Activated CD8-positive, alpha-beta T cell treated with anti-CD3 and anti-CD28 coated beads for 36 hours (primary cell): ENCODE results near the gene FILIP1L. TPM values are rescaled to one million over a fixed set of nuclear protein-coding genes. Genes with fewer than 3 reads are reported as not detected.

Experiments
- ATAC-seq: fragments of 200-7000 bp; cut with Tn5 transposase; one replicate; pipeline ENCODE4 v1.10.0; 2021; ENCODE audit warnings: mild to moderate bottlenecking, moderate library complexity
- CTCF ChIA-PET: fragments of 350-600 bp; sonication (Branson Sonifier 250); formaldehyde crosslinking; loops from one replicate; lab custom pipeline; 2021; ENCODE audit warnings: antibody characterized with exemption; lab: Charles Lee
- POLR2A ChIA-PET: fragments of 350-600 bp; sonication (Branson Sonifier 250); formaldehyde crosslinking; loops from one replicate; lab custom pipeline; 2021; ENCODE audit warnings: antibody characterized with exemption; lab: Charles Lee
- DNase-seq: peaks from one replicate; pipeline ENCODE4 v3.0.0-alpha.2; 2020
- H3K27ac Mint-ChIP-seq: one replicate; pipeline ENCODE4 v1.8.0; 2021; ENCODE audit warnings: mild to moderate bottlenecking, mixed read lengths
- H3K27me3 Mint-ChIP-seq: one replicate; pipeline ENCODE4 v1.8.0; 2021; ENCODE audit warnings: mixed read lengths
- H3K36me3 Mint-ChIP-seq: one replicate; pipeline ENCODE4 v1.8.0; 2021; ENCODE audit warnings: low read depth, mixed read lengths
- H3K4me1 Mint-ChIP-seq: one replicate; pipeline ENCODE4 v1.8.0; 2021; ENCODE audit warnings: low read depth, mixed read lengths
- H3K4me3 Mint-ChIP-seq: one replicate; pipeline ENCODE4 v1.8.0; 2021; ENCODE audit warnings: mild to moderate bottlenecking, moderate library complexity, mixed read lengths
- H3K9me3 Mint-ChIP-seq: one replicate; pipeline ENCODE4 v1.8.0; 2021; ENCODE audit warnings: mixed read lengths
- intact Hi-C: fragments of 100-400 bp; cut with micrococcal nuclease; formaldehyde crosslinking; loops from one replicate; pipeline ENCODE4 v1.10.0; 2022
- total RNA-seq, 2 experiments: library from RNA; stranded (reverse); gene quantifications; one replicate each; pipeline ENCODE4 v1.2.3, GENCODE V29; 2021
- TF ChIP-seq, protein P1 (sequence below): fragments of 200-600 bp; IDR thresholded peaks from one replicate; pipeline ENCODE4 v1.8.0; 2022; ENCODE audit warnings: antibody characterized with exemption, mild to moderate bottlenecking

FILIP1L gene
- total RNA-seq, result under 1 TPM; 0.11 to 0.13 TPM

DNA sequence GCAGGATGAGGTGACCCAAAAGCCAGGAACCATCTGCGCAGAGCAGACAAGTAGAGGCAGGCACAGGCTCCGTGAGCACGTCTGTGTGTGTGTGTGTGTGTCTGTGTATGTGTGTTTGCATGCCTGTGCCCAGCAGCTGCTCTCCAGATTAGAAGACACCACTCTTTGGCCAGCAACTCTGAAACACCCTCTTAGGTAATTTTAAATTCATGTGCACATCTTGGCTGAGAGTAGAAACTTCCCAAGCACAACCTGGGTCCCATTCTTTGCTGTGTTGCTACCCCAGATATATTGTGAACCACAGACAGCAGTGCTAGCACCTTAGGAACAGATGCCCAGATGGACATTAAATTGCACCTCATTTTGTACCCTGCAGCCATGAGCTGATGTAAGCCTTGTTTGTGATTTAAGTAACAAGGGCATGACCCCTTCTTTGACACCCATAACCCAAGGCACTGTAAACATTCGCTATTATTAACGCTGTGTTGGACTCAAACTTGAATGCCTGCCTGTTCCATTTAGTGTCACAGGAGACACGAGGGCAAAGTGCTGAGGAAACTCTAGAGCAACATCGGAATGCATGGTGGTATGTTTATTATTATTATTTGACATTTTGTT, at the start of gene FILIP1L:
Gene FILIP1L, minus strand, starts transcription at position 89 of the 618 bp plus-strand sequence.
- no peak for DNase-seq
- Mint-ChIP-seq H3K4me1 (no peaks in the 10 kb centered on the region), H3K27ac (no peak within 1 kb of the TSS), H3K9me3 (no peaks in the 10 kb centered on the region), H3K27me3 (no peaks in the 10 kb centered on the region), H3K36me3 (peaks cover 11% of the 10 kb centered on the region), H3K4me3 (no peak within 1 kb of the TSS)
- ChIA-PET CTCF (no interaction called here), POLR2A (interaction anchor here (1.2 kb wide), 1 partner anchor 12 kb away, joined by 3 read pairs; no protein-coding TSS in a partner anchor)
- ATAC-seq, result no peak
- intact Hi-C loops, result no loop called here
- TF ChIP-seq, protein P1, sequence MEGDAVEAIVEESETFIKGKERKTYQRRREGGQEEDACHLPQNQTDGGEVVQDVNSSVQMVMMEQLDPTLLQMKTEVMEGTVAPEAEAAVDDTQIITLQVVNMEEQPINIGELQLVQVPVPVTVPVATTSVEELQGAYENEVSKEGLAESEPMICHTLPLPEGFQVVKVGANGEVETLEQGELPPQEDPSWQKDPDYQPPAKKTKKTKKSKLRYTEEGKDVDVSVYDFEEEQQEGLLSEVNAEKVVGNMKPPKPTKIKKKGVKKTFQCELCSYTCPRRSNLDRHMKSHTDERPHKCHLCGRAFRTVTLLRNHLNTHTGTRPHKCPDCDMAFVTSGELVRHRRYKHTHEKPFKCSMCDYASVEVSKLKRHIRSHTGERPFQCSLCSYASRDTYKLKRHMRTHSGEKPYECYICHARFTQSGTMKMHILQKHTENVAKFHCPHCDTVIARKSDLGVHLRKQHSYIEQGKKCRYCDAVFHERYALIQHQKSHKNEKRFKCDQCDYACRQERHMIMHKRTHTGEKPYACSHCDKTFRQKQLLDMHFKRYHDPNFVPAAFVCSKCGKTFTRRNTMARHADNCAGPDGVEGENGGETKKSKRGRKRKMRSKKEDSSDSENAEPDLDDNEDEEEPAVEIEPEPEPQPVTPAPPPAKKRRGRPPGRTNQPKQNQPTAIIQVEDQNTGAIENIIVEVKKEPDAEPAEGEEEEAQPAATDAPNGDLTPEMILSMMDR, result no peak

DNA sequence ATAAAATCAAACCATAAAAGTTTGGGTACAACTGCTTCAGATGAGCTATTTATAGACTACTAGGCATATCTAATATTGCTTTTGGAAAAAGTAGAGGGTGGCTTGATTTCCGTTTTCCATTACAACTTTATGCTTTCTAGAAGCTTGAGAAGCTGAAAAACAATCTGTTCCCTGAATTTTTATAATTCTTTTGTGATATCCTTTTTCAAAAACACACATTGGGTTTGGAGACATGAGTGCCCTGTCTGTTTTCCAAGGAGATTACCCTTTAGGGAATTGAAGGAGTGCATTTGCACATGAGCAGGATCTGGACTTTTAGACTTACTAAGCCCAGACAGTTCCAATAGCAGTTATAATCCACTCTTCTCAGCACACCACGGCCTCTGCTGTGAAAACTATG, 49.5 kb upstream of the FILIP1L start:
- no peak overlapping the region for H3K4me3 Mint-ChIP-seq
- POLR2A ChIA-PET, result no interaction called here
- no peaks in the 10 kb centered on the region for H3K27me3 Mint-ChIP-seq
- peaks cover 25% of the 10 kb centered on the region for H3K36me3 Mint-ChIP-seq
- no peak overlapping the region for H3K27ac Mint-ChIP-seq
- no peak for DNase-seq
- ATAC-seq, result no peak
- TF ChIP-seq, protein P1, result no peak
- H3K4me1 Mint-ChIP-seq, result peaks cover 10% of the 10 kb centered on the region
- no peaks in the 10 kb centered on the region for H3K9me3 Mint-ChIP-seq
- CTCF ChIA-PET, result interaction anchor here (1.5 to 1.7 kb wide), 2 partner anchors 29 to 90 kb away, joined by 3 to 4 read pairs; no protein-coding TSS in a partner anchor
- intact Hi-C loops, result no loop called here

DNA sequence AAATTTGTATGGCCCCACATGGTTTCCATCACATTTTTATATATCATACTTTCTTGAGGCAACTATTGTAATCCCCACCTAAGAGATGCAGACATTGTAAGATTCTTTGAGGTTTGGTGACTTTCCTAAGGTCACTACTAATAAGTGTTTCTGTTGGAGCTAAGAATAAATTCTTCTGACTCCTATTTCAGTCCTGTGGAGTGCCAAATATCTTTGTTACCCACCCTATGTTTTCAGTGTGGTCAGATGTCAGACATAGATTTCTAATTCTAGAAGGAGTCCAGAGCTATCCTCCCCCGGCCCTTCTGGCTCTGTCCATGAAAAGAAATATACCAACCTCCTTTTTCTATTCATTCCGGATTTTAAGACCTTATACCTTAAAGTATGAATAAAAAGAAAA, 46.2 kb upstream of the FILIP1L start:
- ChIA-PET CTCF (interaction anchor here (1.7 kb wide), 1 partner anchor 94 kb away, joined by 7 read pairs; no protein-coding TSS in a partner anchor), POLR2A (no interaction called here)
- H3K9me3 Mint-ChIP-seq, result peaks cover 8% of the 10 kb centered on the region
- peaks cover 10% of the 10 kb centered on the region for H3K4me1 Mint-ChIP-seq
- no peaks in the 10 kb centered on the region for H3K27me3 Mint-ChIP-seq
- H3K27ac Mint-ChIP-seq, result no peak overlapping the region
- H3K36me3 Mint-ChIP-seq, result peaks cover 42% of the 10 kb centered on the region
- ATAC-seq (no peak), DNase-seq (no peak)
- TF ChIP-seq, protein P1, result no peak
- no peak overlapping the region for H3K4me3 Mint-ChIP-seq
- intact Hi-C loops, result no loop called here

DNA sequence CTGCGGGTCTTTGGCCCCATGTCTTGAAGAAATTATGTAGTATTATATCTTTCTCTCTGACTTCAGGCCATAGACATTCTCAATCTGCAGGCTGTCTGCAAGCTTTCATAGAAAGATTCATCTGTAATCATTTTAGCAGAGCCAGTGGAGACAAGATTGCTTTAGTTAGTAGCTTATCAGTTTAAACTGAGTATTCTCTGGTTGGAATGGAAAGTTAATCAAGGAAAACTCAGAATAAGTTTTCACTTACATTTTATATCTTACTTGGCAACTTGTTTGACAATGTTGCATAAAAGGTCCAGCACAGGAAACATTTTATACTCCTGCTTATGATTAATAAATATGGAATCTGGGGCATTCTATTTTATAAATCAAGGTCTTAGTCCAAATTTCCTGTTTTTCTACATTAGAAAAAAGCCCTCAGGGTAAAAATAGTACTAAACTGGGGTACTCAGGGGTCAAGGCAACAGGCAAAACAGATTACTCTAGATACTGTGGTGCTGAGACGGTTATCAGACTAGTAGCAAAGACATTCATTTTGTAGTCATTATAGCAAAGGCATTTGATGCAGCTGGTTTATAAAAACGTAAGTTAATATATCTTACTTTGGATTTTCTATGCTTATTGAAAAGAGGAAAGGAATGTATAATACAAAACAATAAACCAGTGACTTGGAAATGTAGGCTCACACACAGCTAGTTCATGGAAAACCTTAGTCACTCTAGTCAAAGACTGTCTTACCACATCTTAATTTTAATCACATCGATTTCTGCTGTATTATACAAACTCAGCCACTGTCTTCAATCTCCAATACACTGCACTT, 45.2 kb upstream of the FILIP1L start:
- Mint-ChIP-seq H3K27ac (peak overlapping the region; percentile 27), H3K27me3 (no peaks in the 10 kb centered on the region), H3K9me3 (peaks cover 15% of the 10 kb centered on the region), H3K4me1 (peaks cover 10% of the 10 kb centered on the region), H3K36me3 (peaks cover 48% of the 10 kb centered on the region), H3K4me3 (no peak overlapping the region)
- TF ChIP-seq, protein P1, result no peak
- intact Hi-C loops, result no loop called here
- ChIA-PET POLR2A (no interaction called here), CTCF (no interaction called here)
- ATAC-seq, result peak; percentile 45
- no peak for DNase-seq

DNA sequence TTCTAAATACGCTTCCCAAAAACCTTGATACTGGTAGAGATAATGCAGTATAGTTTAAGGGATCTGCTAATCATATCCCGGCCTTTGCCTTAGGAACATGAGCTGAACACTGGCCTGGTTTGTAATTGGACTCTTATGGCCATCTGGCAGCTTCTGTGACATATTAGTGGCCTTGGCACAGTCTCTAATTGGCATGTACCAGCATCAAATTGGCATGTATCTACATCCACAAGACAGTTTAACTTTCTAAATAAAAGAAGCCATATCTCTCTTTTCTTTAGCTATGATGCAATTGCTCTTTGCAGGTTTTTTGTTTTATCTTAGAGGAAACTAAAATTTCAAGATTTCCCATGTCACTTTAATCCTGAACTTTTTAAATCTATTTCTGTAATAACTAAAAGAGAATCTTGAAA, 44.6 kb upstream of the FILIP1L start:
- no peak overlapping the region for H3K4me3 Mint-ChIP-seq
- H3K4me1 Mint-ChIP-seq, result peaks cover 10% of the 10 kb centered on the region
- H3K9me3 Mint-ChIP-seq, result peaks cover 15% of the 10 kb centered on the region
- TF ChIP-seq, protein P1, result no peak
- ChIA-PET CTCF (interaction anchor here (0.6 kb wide), 1 partner anchor 16 kb away, joined by 3 read pairs; no protein-coding TSS in a partner anchor), POLR2A (no interaction called here)
- H3K36me3 Mint-ChIP-seq, result peaks cover 51% of the 10 kb centered on the region
- ATAC-seq, result no peak
- intact Hi-C loops, result no loop called here
- DNase-seq, result no peak
- H3K27me3 Mint-ChIP-seq, result no peaks in the 10 kb centered on the region
- H3K27ac Mint-ChIP-seq, result no peak overlapping the region
